HG03432 (cell line): Measurements from ENCODE around the gene HYAL1.
A peak's percentile ranks its signal among the peaks of the same experiment; 100 is the strongest.
"Not testable (repeated sequence)": the region's sequence is repeated elsewhere in the genome, so short reads cannot be mapped to it uniquely, and the experiment has no call there.

Experiments used
- ATAC-seq: cut with Tn5 transposase; IDR thresholded peaks from one replicate; pipeline ENCODE4 v1.9.1; 2021; ENCODE audit warnings: mild to moderate bottlenecking, moderate library complexity; ENCODE audit not compliant: unreplicated experiment

Gene HYAL1

GRCh38 chr3:50319894-50320625, 16.7 kb upstream of the HYAL1 start:
- no peak for ATAC-seq

DNA sequence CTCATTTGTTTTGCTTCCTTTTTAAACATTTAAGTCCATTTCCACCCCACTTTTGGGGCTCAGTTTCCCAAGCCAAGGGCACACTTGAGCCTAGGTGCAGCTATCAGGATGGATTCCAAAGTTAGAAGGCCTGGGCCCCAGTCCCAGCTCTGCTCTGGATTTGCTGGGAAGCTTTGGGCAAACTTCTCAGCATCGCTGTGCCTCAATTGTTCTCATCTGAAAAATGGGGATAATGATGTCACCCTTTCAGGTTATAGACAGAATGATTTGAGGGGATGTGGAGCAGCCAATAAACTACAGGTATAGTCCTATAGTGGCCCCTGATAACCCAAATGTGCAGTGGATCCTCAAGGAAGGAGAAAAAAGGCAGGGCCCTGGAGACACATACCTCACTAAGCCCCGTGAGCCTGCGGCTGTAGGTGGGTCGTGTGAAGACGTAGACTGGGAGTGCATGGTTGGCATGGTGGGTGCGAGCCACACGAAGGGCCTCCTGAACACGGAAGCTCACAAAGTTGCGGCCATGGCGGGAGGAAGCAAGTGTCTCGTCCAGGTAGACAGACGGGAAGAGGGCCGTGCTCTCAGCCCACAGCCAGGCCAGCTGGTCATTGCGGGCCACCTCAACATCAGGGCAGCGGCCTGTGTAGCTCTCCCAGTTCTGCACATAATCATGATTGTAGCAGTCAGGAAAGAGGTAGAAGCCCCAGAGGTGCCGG, 16.0 kb upstream of the HYAL1 start:
- ATAC-seq, result no peak

DNA sequence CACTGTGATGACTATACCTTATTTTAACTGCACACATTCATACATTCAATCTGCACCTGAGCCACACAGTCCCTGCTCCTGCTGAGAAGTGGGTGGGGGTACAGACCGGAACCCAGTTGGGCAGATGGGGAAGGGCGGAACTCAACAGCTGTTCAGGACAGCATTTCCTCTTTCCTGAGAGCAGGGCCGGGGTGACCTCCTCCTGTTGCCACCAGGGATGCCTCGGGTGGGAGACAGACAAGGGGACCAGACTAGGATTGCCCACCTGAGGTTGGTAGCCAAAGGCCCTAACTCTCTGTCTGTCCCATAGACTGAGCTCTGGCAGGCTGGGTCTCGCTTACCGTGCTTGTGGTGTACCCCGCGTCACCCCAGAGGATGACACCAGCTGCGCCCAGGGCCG, 15.2 kb upstream of the HYAL1 start:
- ATAC-seq, result no peak

DNA sequence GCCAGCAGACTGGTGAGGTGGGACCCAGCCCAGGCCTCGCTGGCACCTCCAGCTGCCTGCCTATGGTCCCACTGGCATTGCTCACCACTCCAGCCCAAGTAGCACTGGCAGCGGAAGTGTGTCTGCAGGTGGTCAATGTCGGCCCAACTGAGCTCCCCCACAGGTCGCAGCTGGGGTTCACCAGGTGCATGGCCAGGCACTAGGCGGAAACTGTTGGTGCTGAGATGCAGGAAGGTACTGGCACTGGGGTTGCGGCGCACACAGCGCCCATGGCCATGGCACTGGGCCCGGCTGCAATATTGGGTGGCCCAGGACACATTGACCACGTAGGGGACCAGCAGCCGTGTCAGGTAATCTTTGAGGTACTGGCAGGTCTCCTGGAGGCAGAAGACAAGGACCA, 14.8 kb upstream of the HYAL1 start:
- ATAC-seq, result no peak

DNA sequence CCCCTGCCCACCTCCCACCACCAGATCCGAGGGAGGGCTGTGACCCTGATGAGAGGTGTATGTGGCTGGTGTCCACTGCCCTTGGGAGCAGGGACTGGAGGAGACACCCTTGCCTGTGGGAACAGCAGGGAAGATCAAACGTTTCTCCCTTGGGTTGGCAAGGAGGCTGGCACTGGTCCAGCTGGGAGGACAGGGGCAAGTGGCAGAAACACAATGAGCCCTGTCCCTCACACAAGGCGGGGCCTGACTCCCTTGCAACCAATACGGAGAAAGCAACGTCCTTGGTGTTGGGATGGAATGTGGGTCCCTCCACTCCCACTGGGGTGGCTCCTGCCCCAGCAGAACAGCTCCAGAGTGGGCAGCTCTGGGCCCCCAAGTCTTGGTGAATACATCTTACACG, 13.9 kb upstream of the HYAL1 start:
- no peak for ATAC-seq

DNA sequence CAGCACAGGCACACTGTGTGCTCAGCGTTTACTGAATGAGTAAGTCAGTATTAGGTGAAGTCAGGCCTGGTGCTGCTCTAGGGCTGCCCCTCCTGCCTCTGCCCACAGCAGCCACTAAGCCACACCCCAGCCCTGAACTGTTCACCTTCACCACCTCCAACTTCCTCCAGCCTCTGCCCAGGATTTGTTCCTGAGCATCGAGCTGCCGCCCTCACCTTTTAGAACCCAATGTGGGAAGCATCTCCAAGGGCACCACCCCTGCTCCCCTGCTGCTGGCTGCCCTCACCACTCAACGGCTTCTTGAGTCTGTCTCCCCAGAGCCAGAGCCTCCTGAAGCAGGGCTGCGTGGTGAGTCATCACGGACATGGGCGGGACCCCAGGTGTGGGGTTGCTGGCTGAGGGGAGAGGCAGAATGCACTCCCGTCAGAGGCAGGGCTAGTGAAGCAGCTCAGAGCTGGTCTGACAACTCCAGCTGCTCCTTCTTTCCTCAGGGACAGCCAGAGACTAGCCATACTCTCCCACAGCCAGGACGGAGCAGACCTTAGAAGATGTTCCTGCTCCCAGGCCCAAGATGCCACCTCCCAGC, 13.4 kb upstream of the HYAL1 start:
- ATAC-seq, result no peak

GRCh38 chr3:50314816-50315215, 11.4 kb upstream of the HYAL1 start:
- no peak for ATAC-seq

DNA sequence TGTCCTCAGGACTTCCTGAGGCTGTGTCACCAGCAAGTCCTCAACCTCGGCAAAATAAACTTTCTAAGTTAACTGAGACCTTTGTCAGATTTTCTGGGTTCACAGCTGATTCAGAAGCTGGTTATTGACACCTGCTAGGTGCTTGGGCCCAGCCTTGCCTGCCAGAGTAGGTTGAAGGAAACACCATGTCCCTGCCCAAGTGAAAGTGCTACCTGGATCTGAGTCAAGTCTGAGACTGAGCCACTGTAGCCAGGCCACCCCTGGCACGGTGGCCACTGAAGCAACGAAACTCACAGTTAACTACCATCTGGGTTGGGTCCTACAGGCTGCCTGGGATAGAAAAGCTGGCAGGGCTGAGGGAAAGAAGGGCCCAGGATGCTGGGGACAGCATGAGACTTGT, 11.0 kb upstream of the HYAL1 start:
- ATAC-seq, result no peak

GRCh38 chr3:50312041-50312440, 8.7 kb upstream of the HYAL1 start:
- ATAC-seq, result not testable (repeated sequence)

- ATAC-seq, result no peak
Measured at GRCh38 chr3:50304601-50305000, 1.2 kb upstream of the HYAL1 start.

DNA sequence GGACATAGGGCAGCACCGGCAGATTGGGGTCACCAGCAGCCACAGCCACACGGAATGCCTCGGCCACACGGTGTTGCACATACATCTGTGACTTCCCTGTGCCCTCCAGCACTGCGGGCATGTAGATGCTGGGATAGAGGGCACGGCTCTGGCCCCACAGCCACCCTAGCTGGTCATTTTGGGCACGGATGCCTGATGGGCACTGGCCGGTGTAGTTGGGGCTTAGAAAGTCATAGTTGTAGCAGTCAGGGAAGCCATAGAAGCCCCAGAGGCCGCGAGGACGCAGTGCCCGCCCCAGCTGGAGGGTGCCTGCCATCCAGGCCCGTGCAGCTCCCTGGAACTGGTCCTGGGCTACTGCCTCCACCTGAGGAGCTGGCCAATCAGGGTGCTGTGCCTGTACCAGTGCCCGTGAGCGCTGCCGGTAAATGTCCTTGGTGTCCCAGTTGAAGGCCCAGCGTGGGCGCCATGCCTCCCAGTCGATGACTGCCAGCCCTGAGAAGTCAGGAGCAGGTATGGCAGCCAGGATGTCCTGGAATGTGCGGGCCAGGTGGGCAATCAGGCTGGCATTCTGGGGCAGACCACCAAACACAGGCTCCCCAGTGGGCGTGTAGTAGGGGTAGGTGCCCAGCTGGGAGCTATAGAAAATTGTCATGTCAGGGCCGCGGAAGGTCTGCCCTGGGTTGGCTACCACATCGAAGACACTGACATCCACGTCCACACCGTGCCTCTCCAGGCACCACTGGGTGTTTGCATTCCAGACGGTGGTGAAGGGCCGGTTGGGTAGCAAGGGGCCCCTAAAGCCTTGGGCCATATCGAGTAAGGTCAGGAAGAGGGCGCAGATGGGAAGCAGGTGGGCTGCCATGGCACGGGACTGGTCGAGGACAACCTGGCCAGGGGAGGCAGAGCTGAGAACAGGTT, 1.0 kb downstream of the HYAL1 start:
- no peak for ATAC-seq

DNA sequence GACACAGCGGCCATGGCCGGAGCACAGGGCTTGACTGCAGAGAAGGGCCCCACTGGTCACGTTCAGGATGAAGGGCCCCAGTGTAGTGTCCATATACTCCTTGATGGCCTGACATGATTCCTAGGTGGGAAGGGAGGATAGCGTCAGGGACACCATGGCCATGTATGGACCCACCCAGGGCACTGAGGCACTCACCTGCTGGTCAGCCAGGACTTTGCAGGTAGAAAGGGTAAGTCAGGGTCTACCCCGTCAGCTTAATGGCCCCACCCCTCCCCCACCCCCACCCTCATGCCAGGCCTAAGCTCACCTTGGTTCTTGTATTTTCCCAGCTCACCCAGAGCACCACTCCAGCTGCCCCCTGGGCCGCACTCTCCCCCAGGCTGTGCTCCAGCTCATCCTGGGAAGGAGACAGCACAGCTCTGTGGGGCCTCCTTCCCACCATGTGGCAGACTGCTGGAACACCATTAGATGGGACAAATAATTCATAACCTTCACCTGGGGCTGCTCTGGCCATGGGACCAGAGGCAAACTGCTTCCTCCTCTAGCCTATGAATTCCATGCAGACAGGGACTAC, 2.6 kb downstream of the HYAL1 start:
- no peak for ATAC-seq

DNA sequence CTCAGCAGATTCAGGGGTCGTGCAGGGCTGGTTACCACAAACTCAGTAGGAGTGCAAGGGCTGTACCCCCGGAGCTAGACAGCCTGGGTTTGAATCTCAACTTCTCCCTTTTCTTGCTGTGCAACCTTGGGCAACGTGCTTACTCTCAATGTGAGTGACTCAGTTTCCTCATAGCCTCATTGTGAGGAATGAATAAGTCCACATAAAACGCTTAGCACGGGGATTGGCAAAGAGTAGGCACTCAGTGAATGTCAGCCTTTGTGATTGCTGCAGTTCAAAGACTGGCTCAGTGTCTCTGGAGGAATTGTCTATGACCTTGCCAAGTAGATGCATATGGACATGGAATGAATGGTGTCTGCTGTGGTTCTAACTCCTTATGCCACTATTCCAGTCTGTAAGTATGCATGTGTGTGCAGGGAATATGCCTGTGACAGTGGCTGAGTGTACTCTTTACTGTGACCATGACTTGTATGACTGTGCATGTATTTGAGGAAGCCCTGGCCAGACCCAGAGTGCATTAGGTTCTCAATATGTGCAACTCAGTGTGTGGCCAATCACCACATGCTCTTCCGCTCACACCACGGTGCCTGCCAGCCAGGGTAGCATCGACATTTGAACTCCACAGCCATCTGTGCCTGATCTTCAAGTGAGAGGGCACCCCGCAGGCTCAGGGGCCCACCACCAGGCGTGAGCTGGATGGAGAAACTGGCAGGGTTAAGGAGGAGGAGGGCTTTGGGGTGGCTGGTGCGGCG, 3.3 kb downstream of the HYAL1 start:
- ATAC-seq, result no peak

DNA sequence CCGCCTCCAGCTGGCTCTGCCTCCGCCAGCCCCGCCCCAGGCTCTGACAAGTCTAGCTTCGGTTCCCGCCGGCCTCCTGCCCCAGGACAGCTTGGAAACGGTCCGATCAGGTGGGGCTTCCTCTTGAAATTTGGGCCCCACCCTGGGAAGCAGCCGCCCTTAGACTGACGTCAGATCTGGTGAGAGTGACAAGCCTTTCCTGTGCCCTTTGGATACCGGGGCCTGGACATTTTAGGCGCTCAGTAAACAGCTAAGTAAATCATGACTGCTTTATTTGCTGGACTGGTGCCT, 3.8 kb downstream of the HYAL1 start:
- ATAC-seq, result no peak

DNA sequence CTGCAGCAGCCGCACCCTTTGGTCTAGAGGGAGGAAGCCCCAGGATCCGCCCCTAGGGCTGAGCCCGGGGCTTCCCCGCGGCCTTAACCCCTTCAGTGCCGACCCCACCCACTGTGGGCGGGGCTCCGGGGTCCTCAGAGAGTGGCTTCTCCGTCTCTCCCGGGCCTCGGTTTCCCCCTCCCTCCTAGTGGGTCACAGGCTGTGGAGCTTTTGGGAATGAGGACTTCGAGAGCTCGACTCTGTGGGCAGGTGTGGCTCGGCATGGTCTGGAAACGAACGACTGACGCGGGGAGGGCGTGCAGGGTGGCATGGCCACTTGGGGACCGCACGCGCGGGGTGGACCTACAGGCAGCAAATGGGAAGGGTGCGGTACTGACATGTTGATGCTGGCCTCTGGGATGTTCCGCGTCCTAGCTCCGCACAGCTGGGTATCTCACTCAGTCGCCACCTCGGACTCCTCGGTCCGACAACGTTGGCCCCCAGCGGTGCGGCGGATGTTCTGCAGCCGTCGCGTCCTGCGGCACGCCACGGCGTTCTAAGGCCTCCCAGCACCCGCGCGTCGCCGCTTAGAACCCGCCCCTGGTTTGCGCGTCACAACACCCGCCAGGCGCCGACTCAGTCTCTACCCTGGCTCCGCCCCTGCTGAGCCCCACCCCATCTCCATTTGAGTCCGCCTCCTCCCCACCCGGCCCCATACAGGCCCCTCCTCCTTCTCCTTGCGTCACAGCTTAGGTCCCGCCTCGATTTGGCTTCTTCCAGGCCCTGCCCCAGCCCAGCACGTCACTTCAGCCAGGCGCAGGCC, 4.3 kb downstream of the HYAL1 start, which contains the start of the genes HYAL3 and NAA80:
Gene HYAL3 (minus strand): TSS at position 570 of the 802 bp plus-strand sequence. CDS start 3,803 bp downstream, outside the sequence.
Gene NAA80 (minus strand): TSS at position 570 of the 802 bp plus-strand sequence. CDS start 1,942 bp downstream, outside the sequence.
- ATAC-seq, result peak; percentile 88

DNA sequence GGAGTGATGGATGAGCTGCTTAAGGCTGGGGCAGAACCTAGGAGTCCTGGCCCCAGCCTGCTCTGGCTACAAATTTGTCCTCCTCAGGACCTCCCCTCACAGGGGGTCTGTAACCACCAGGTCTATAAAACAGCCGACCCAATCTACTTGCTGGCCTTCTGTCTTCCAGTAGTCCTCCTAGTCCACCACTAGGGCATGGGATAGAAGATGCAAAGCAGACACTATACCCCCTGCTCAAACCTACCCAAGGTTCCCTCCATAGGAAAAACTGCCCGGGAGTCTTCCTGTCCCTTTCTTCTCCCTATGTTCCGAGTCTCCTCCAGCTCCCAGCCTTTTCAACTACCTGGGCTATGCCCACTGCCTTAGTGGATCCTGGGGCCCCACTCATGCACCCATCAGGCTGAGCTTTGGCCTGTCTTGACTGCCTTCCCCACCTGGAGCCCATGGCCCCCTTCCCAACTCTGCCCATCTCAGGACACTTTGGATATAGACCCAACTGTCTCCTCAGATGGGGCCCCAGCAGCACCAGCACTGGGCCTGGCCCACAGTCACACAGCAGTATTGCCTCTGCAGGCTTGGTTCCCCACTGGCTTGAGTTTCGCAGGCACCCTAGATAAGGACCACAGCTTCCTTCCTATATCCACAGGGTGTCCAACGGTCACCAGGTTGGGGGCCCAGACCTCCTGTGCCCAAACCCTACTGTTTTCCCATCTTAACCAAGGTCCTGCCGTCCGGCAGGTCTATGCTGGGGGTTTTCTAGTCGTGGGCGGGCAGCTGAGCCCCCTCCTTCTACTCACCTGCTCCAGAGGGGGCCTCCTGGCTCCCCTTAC, 5.3 kb downstream of the HYAL1 start:
- ATAC-seq, result no peak

- ATAC-seq, result no peak
Measured at GRCh38 chr3:50297384-50297775, 6.0 kb downstream of the HYAL1 start.

DNA sequence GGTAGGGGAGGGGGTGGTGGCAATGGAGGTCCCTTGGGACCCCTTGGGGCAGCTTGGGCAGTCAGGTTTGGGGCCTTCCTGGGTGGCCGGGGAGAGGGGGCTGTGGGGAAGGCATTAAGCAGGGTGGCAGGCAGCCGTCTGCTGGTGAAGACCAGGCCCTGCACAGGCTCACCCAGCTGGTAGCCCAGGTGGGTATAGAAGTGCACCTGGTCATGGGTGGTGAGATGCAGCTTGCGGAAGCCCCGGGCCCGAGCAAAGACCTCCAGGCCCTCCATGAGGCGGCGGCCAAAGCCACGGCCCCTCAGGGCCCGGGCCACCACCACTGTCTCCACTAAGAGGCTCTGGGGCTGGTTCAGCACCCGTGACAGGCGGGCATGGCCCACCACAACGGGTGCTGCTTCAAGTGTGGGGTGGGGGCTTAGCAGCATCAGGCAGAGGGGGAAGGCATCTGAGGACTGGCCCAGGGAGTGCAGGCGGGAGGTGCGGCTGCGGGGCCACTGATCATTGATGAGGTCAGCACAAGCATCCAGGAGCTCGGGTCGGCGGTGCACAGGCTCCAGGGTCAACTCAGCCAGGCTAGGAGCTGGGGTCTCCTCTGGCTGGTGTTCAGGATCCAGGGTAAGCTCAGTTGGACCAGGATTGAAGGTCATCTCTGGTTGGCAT, 6.5 kb downstream of the HYAL1 start:
- no peak for ATAC-seq
